ENCODE measurements around the gene CENPN.

Gene CENPN

DNA sequence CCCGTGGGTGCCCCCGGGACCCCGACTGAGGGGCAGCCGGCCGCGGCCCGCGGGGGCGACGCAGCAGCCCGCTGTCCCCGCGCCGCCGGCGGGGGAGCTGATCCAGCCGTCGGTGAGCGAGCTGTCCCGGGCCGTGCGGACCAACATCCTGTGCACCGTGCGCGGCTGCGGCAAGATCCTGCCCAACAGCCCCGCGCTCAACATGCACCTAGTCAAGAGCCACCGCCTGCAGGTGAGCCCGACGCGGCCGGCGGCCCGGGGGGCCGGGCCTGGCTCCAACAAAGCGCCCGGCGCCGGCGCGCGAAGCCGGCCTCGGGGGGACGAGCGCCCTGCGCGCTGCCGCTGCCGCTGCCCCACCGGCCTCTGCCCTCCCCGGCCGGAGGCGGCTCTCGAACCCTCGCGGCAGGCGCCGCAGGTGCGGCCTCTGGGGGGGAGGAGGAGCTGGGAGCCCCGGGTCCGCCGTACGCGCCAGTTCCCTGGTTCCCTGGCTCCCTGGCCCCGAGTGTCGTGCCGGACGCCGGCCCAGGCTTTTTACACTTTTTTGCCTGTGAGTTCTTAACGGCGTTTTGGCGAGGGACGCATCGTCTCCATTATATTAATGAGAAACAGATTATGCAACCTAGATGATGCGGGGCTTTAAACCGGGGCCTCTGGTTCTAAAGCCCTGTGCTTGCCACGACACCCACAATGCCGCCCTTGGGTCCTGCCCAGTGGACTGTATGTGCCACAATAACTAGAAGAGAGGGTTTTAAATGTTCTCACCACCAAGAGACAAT, 29.1 kb downstream of the CENPN start:
- DNase-seq: peak; percentile 2

DNA sequence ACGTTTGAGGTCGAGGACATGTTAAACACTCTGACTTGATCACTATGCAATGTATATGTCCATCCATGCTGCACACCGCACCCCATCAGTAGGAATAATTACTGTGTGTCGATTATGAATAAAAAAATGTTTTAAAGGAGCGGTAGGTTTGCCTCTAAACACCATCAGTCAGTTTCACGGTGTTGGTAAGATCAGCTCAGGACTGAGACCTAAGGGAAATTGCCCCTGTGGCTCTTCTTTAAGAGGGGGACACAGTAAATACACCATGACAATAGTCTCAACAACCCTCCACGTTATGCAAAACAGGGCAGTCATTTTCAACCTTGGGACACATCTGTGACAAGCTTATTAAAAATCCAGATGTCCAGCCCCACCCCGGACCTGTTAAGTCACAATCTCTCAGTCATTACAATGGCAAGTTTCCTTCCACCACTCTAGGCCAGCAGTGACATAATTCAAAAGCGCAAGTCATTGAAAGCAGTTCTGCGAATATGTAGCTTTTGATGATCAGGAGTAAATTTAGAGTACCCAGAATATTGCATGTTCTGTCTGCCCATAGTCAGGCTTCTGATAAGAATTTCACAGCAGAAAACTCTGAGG, 29.8 kb downstream of the CENPN start:
- no peak for DNase-seq

DNA sequence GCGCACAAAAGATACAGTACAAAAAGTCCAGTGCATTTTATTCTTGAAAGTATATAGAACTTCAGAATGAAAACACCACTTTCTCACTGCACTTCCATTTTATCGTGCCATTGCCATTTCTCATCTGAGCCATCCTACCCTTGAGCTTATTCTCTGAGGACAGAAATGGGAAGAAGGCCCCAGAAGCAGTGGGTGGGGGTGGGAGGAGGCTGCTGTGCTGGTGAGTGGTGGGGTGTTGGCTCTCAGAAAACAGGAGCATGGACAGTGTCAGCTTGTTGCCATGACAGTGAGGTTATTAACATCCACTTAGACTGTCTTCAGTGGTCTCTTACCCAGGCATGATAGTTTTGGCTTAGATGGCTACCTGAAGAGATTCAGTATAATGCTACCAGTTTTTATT, 33.1 kb downstream of the CENPN start:
- no peak for DNase-seq

DNA sequence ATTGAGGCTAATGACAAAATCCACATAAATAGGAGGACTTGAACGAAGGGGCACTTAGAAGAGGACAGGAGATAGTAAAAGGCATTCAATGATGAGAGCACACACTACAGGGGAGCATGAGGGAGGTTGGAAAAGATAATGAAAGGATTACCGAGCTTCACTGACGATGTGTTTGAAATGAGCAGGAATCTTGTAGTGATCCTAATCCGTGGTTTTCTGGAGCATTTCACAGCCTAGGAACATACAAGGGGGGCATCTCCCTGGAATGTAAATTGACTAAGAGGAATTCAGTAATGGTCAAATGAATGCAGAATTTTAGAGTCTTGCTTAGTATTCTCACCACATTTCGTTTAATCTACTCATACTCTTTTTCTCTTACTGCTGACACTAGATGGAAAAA, 33.8 kb downstream of the CENPN start:
- DNase-seq: no peak

DNA sequence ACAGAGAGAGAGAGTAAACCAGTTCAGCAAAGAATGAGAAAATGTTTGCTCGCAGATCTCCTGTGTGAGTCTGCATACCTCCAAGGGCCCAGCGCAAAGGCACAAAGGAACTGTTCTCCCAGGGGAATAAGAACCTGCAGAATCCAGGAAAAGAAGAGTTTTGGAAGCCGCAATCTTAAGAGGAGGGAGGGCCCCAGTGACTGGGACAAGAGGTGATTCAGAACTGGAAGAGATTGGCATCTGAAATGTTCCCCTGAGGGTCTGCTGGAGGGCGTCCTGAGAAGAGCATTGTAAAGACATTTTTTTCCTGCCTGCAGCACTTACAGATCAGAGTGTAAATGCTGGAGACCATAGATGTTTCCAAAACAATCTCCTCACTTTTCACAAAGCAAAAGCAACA, 34.7 kb downstream of the CENPN start:
- DNase-seq: no peak

DNA sequence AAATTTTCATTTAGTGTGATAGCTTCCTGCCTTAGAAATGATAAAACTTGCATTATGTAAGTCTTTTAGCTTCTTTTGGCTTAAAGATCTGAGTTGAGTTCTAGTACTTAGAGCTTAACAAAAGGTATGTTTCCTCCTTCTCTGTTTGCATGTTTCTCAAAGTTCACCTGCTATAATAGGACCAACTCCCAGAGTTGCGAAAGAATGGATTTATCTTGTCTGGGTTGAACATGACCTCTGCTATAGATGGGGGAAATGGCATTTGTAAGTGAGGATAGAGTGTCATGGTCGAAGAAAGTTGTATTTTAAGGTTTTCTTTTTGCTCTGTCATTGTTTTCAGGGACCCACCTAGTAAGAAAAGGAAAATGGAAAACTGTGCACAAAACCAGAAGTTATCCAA, 35.8 kb downstream of the CENPN start:
- no peak for DNase-seq

DNA sequence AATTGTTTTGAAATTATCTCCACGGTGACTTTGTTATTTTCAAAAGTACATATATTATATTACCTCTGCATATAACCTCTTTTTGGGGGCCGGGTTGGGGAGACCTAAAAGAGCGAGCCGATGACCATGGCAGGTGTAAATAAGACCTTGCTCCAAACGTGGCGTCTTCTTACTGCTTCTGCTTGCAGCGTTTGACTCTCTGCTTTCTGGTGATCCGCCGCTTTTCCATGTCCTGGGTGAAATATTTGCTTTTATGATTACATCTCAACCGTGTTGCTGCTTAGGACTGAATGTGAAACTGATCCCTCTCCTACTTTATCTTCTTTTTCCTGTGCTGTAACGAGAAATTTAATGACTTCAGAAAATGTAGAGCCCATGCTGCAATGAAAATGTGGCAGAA, 46.7 kb downstream of the CENPN start:
- no peak for DNase-seq

DNA sequence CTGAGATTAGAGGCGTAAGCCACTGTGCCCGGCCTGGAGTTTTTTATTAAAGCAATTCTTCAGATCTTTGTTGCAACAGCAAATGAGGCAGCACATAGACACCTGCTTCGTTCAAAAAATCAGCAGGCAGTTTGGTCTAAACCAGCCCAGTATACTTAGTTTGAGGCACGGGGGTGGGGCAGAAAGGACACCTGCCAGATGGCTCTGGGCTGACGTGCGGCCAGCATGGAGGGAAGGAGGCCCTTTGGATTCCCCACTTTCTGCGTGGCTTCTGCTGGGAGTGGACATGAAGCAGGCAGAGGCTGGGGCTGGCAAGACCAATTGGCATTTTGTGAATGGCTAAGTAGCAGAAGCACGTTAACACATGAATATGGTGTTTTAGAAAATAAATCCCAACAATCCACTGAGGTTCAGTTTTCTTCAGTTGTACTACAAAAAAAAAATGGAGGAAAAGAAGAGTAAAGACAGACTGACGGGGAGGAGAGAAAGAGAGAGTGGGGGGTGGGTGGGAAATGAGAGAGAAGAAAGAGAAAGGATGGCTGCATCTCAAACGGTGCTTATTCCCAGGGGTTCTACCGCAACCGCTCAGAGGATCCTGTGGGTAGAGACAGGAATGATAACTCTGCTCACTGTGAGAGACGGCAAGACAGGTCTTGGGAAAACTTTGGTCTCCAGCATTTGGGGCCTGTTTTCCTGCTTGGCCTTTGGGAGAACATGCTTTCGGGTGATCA, 53.7 kb downstream of the CENPN start:
- DNase-seq: no peak

DNA sequence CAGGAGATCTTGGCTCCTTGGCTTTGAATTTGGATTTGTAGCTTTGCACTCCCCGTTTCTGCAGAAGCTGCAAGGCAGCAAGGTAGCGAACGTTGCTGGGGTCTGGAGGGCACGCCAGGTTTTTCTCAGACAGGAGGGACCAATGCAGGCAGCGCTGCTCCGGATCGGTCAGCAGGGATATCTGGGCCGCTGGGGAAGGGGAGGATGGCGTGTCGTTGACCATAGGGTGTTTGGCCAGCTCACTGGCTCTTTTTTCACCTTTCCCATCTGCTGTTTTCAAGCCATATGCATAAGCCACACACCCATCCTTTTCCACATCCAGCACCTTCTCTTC, 54.3 kb downstream of the CENPN start:
- DNase-seq: no peak

DNA sequence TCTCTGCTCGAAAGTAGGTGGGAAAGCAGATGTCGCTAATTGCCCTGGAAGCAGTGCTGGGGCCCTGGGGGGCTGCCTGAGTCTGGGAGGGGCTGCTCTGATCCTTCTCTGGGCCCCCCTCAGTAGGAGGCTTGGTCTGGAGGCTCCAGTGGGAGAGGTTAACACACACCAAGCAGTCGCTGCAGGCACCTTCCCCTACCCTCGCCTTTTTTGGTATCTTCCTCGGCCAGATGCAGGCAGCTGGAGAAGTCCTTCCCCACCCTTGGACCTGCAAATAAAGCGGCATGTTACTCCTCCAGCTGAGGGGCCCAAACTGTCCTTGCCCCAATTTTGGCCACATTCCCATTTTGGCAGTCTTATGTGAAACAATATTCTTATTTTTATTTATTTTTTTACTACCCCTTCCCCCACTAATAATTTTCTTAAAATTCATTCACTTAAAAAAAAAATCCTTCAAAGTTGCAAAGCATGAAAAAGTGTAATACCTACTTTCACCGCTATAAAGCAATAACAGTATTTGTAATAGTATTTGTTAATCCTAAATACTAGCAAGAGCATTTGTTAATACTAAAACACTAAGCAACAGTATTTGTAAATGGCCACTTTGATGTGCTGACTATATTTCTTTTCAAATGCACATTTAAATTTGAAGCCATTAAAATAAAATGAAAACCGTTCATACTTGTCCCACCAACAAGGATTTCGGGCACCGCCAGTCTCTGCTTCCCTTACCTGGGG, 55.0 kb downstream of the CENPN start:
- no peak for DNase-seq

DNA sequence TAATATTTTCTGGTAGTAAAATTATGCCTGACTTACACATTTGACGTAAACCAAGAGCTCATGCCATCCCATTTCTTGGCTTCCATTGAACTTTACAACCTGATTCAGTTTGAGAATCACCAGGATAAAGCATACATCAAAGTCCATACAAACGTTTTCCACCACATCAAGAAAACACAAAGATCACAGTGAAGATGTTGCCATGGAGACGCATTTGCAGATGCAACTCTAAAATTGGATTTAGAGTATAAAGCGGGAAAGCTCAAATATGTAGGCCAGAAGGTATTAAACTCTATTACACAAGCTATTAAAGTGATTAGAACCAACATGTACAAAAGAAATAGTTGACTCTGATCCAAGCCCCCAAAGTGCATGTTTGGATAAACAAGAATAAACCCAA, 59.7 kb downstream of the CENPN start:
- no peak for DNase-seq

DNA sequence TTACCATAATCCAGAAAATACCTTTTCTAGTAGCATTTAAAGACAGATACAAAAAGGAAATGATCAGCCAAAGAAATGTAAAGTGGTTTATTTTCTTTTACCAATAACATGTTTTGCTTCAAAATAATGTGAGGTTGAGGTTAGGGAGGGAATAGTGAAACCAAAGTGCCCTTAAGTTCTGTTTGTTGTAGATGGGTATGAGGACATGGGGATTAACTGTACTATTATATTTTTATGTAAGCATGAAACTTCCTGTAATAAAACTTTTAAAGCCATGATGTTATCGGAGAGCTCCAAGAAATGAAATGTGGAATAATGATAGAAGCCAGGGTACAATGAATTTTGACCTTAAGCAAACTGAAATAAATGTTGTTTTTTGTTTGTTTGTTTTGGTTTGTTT, 60.2 kb downstream of the CENPN start:
- DNase-seq: no peak

DNA sequence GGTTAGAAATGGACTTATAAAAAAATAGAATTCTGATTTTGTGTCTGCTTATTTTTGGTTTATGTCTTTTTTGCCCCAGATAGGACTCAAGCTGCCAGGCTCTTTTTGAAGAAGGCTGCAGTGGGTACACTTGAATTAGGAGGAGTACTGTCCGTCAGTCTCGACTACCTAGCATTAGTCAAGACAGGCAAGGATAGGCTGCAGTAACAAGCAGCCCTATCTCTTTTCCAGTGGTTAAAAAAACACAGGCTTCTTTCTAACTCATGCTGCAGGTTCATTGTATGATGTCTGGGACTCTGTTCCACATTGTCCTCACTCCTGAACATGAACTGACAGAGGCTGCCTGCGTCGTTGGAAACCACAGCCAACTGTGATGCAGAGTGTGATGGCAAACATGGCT, 62.0 kb downstream of the CENPN start:
- DNase-seq: no peak

DNA sequence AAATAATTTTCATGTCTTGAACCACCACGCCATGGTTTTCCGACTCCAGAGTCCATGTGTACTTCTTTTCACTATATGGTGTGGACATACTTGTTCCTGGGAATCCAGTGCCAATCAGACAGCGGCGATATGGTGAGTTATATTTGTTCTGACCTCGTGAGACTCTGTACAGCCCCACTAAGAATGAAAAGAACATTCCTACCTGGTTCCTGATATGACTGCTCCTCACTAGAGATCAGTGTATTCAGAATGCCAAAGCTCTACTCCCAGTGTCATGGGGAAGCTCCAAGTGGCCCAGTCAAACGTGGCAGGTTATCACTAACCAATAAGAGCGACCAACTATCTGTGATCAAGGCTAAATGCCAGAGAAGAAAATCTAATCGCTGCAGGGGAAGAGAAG, 64.0 kb downstream of the CENPN start:
- DNase-seq: no peak

DNA sequence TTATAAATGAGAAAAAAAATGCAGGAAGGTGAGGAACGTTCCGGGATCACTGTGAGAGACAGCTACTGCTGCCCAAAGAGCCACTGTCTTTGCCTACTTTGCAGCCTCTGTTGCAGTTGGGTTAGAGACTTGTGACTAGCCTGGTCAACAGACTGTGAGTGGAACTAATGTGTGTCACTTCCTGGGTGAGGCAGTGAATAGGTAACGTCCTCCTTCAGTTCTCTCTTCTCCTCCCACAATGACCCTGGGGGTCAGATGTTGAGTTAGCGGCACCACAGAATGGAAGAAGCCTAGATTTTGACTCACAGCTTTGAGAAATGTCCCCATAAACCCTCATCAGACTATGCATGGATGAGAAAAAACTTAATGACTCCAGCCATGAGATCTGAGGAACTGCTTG, 64.8 kb downstream of the CENPN start:
- DNase-seq: no peak

DNA sequence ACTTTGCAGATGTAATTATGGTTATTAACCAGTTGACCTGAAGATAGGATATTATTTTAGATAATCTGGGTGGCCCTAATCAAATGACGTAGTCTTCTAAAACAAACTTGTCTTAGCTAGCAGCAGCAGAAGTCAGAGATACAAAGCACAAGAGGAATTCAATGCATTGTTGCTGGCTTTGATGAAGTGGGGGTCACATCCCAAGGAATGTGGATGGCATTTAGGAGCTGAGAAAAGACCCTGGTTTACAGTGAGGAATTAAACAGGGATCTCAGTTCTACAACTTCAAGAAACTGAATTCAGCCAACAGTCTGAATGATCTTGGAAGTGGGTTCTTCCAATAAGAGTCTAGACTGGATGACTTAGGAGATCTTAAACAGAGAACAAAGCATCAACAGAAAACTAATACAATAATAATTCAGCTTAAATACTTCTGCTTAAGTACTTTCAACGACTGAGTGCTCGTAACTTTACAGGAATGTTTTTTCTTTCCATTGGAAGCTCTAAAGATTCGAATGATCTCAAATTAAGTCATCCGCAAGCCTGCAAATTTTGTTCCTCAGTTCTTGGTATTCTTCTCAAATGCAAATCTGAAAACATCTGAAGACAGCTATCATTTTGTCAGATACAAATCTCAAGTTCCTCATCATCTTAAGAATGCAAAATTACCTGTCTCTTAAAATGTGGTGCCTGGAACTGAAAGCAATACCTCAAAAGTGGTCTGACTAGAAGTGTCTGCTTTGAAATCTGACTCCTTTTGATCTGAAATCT, 66.7 kb downstream of the CENPN start:
- no peak for DNase-seq

DNA sequence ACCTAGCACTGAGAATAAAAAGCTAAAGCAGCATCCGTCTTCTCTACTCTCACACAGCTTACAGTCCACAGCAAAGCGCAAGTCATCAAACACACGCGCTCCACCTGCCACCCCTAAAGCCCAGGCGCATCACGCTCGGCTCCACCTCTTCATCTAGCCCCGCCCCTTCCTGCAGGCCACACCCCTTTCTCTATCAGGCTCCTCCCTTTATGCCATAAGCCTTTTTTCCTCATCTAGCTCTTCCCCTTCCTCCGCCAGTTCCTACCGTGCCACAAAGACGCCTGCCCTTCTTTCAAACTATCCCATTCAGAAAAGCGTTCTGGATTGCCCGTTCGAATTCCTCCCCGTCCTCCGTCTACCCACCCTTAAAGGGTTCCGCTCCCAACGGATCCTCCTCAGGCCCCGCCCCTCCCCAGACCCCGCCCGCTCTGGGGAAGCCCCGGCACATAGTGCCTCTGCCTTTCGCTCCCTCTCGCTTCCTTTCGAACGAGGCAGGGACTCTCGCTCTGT, 69.6 kb downstream of the CENPN start:
- peak; percentile 58 for DNase-seq

DNA sequence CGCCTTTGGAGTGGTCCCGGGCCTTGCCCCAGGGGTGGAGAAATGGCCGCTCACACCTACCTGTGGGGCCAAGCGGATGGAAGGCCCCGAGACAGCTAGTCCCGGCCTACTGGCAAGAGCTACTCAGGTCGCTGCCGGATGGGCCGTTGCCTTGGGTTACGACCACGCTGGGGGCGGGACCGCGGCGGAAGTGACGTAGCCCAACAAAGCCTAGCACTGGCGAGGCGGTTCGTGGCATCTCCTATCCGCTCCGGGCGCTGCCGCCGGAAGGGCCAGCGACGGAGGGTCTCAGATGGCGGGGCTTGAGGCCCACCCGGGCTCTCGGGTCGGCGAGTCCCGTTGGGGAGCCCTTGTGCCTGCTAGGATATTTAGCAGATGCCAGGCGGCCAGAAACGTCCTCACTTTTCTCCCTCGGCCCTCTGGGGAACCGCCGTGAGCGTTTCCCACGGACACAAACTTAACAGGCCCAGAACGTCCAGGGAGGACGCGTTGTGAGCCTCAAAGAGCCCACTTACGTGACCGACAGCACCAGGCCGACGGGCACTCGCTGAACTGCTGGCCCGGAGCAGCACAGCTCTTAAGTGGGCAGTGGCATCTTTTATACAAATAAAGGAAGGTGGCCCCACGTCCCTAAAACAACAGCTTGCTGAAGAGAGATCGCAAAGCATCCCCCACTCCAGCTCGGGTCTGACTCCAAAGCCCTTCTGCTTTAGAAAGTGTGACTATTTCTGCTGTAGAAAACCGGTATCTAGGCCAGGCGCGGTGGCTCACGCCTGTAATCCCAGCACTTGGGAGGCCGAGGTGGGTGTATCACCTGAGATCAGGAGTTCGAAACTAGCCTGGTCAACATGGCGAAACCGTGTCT, 70.3 kb downstream of the CENPN start, which contains the start of gene C16orf46:
Gene C16orf46 (minus strand): TSS at position 163 of the 865 bp plus-strand sequence. CDS start 13,283 bp downstream, outside the sequence.
- DNase-seq: peak; percentile 73

DNA sequence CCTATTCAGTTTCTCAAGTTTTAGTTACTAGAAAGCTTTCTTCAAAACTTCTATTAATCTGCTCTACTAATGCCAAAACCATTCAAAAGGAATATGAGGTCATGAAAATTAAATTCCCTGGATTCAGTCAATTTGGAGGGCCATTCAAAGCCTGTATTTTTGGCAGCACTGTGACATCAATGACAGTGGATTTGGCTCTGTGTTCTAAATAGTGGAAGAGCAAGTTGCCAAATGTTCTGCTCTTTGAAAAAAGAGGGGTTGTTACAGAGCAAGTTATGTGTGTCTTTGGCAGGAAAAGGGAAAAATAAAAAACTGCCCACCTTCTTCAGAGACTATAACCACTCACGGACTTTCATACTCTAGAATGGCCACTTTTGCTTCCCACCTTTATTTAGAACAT, 73.2 kb downstream of the CENPN start:
- no peak for DNase-seq

DNA sequence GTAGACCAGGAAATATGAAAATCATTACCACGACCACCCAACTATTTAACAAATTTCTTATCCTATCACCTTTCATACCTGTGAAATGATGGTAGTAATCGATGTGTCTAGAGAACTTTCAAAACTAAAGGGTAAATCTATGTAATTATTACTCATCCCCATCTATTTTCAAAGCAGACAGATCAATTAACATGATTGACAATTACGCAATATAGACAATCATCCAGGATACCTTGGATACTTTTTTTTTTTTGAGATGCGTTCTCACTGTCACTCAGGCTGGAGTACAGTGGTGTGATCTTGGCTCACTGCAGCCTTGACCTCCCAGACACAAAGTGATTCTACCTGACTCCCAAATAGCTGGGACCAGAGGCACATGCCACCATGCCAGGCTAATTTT, 74.0 kb downstream of the CENPN start:
- DNase-seq: no peak
